ENCODE measurements around the gene CNMD.

The CNMD gene

DNA sequence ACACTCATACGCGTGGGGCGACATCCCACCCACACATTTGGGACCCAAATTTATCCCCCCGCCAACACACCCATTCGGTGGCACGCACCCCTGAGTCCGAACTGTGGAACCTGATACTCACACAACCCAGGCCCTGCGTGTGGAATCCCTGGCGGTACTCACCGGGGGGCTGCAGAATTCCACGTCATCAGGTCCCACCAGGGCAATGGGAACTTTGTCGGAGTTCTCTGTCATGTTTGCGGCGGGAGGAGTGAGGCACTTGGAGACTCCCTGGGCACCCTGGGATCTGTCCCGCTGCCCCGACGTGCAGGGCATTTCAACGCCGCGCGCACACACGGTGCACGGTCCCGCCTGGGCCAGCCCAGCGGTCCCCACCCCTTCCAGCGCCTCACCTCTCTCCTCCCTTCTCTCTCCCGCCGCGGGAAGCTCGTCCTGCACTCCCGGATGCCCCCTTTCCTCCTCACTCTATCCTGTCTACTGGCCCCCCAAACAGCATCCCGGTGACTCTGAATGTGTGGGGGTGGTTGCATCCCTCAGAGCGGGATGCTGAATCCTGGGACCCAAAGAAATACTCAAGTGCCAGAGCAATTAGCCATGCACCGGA lies at the start of gene CNMD:
Gene CNMD, minus strand, starts transcription at position 353 of the 604 bp plus-strand sequence. Its CDS starts 119 bp downstream, at position 234.
- no peak for DNase-seq (ENCODE audit: low spot score)

DNA sequence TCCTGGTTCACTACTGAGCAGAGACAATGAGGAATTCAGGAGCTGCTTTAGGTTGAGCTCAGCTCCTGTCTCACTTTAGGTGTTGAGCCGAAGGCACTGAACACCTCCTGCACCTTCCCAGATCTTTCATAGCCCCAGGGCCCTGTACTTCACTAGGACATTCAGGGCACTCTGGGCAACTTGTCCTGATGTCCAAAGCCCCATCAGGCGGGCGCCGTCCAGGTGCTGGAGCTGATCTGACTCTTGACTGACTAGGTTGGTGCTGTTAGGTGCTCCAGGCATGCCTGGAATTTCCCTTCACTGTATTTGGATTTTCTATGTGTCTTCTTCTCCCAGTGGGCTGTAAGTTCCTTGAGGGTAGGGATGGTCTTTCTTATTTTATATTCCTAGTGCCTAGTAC lies 48.4 kb upstream of the CNMD start:
- DNase-seq (ENCODE audit: low spot score), result no peak

DNA sequence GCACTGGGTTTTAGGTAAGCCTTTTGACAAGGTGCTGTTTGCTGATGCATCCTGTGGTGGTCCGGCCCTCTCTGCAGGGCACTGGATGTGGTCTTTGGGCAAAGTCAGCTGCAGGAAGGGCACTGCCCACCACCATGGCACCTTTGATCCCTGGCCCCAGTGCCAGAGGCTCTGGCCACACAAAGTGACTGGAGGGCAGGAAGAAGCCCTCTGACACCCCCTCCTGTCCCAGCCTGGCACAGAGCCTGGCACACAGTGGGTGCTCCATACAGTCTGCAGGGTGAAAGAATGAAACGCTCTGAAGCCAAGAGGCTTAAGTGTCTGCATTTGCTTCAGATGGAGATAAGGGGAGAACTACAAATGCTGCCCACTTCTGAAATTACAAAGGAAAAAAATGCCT lies 47.6 kb upstream of the CNMD start:
- no peak for DNase-seq (ENCODE audit: low spot score)

- DNase-seq (ENCODE audit: low spot score), result no peak
These were observed 47.1 kb upstream of the CNMD start for GRCh38 chr13:52786766-52787165.

- no peak for DNase-seq (ENCODE audit: low spot score)
These were observed 46.1 kb upstream of the CNMD start for GRCh38 chr13:52785739-52786138.

GRCh38 chr13:52784591-52785340 lies 45.1 kb upstream of the CNMD start:
- no peak for DNase-seq (ENCODE audit: low spot score)

GRCh38 chr13:52783943-52784342 lies 44.3 kb upstream of the CNMD start:
- DNase-seq (ENCODE audit: low spot score), result no peak

GRCh38 chr13:52782471-52783448 lies 43.1 kb upstream of the CNMD start:
- DNase-seq (ENCODE audit: low spot score), result no peak

- DNase-seq (ENCODE audit: low spot score), result no peak
These were observed 41.0 kb upstream of the CNMD start for GRCh38 chr13:52780611-52781010.

DNA sequence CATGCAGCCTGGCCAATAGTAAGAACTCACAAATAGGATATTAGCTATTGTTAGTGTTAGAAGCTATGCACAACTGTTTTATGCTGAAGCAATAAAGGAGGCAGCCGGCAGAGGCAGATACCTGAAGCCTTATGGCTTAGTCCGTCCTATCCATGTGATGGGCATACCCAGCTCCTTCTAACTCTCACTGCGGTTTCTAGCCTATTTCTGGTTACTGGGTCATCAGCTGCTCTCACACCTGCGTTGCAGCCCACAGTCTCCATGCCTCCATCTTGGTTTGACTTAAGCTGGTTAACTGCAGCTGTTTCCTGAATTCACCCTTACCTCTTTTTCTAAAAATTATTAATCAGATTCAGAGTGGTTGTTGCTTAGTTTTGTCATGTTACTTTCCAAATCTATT lies 40.5 kb upstream of the CNMD start:
- DNase-seq (ENCODE audit: low spot score), result no peak

- no peak for DNase-seq (ENCODE audit: low spot score)
These were observed 39.5 kb upstream of the CNMD start for GRCh38 chr13:52779103-52779502.

DNA sequence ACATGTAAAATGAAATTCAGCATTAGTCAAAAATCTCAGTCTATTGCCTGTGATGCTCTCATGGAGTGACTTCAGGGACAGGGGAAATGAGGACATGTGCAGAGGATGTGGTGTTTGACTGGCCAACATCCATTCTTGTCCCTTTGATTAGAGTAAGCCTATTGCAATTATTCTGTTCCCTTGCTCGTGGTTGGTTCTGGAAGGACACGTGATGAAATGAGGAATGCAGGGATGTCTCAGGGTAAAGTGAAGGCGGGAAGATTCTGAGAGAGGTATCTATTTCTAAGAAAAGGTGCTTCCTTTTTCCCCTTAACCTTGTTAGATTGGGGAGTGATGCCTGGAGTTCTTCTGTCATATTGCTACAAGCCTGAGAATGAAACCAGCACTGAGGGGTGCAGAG lies 37.1 kb upstream of the CNMD start:
- DNase-seq (ENCODE audit: low spot score), result no peak

GRCh38 chr13:52775511-52775910 lies 35.9 kb upstream of the CNMD start:
- DNase-seq (ENCODE audit: low spot score), result no peak

DNA sequence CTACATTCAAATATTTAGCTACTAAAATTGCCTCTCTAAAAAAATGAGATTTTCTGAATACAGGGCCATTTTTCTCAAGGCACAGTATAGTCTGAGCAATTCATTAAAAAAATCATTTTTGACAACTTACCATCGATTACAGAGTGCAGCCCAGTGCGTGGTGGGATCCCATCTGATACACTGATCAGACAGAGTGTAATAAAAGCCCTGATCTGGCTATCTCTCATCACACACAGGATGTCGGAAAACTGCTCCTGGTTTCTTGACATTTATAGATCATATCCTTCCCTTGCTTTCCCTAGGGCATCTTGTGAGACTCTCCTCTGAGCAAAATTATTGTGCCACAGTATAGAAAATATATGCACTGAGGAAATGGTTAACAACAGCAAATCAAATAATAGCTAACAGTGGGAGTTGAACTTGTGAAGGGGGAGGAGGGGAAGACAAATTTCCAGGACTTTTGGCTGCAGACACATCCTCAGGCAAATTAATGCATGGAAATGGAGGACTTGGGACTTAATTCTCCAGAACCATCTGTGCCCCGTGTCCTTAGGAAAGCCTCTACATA lies 28.4 kb upstream of the CNMD start:
- no peak for DNase-seq (ENCODE audit: low spot score)

DNA sequence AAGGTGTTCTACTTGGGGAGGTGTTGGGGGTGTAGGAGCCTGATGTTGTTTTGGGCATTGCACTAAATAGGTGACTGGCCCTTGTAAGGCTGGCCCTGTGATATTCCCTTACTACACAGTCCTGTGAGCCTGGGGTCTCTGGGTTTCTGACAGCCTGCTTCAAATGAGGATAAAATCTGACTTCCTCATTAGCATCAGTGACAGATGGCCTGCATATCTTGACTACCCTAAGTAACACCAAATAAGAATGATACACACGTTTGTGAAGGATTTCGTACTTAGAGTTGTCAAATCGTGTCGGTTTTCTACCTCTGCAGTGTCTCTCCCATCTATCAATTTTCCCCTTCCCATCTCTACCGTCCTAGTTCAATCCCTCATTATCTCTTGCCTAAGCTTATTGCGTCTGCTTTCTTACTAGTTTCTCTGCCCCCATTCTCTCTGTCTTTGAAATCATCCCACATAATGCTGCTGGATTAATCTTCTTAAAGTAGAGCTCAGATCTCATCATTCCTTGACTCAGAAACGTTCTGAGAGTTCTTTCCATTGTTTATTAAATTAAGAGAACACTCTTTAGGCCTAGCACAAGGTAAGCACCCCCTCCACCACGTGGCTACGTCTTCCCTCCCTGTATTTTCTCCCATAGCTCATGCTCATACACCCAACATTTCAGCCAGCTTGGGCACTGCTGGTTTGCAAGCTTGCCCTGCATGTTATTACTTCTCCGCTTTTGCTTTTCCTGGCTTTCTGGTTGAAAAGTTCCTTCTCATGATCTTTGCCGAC lies 26.2 kb upstream of the CNMD start:
- no peak for DNase-seq (ENCODE audit: low spot score)

- no peak for DNase-seq (ENCODE audit: low spot score)
These were observed 20.5 kb upstream of the CNMD start for GRCh38 chr13:52760077-52760476.

DNA sequence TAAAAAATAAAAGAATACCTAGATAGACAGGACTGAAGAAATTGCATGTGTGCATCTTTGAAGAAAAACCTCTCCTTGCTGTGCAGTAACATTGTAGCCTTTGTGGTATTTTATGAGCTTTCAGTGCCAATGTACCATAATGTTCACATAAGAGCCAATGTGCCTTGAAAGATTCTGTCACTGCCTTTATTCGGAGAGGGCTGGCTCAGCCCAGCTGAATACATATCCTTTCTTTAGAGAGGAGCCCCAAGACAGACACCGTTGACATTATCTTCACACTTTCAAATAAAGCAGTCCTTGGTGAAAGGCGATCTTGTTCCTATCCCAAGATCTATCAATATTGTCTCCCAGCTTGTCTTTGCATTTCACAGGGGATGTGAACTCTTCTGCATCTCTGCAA lies 18.5 kb upstream of the CNMD start:
- no peak for DNase-seq (ENCODE audit: low spot score)

DNA sequence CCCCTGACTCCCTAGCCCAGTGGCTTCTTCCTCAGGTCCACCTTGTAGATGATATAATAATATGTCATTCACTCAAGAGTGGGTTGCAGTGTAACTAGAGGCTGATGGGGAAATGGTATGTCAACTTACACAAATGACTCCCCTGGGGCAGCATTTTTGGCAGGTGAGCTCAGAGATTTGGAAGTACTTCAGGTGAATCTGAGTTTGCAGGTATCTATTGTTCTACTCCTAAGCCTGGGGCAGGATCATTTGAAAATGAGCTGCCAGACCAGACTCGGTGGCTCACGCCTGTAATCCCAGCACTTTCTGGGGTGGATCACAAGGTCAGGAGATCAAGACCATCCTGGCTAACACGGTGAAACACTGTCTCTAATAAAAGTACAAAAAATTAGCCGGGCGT lies 11.6 kb upstream of the CNMD start:
- no peak for DNase-seq (ENCODE audit: low spot score)

DNA sequence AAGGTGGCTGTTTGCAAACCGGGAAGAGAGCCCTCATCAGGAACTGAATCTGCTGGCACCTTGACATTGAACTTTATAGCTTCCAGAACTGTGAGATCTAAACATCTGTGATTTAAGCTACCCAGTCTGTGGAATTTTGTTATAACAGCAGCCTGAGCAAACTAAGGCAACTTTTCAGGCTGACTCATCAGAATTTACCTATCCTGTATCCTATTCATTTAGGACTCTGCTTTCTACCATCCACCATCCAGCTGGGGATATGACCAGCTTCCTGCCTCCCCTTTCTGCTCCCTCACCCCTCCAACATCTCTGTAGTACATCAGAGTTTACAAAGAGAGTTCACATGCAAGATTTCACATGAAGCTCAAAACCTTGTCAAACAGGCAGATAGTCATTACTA lies 11.1 kb upstream of the CNMD start:
- no peak for DNase-seq (ENCODE audit: low spot score)

GRCh38 chr13:52749419-52749818 lies 9.8 kb upstream of the CNMD start:
- no peak for DNase-seq (ENCODE audit: low spot score)

DNA sequence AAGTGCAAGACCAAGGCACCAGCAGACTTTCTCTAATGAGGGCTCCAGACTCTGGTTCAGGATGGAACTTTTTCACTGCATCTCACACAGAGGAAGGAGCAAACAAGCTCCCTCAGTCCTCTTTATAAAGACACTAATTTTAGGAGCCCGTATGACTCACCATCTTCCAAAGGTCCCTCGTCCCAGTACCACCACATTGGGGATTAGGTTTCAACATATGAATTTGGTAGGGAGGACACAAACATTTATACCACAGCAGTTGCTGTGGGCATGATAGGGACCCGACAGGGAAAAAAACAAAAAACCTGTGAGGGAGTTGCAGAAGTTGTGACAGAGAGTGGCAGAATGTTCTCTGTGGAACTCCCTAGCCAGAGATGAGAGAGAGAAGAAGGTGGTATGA lies 6.5 kb upstream of the CNMD start:
- no peak for DNase-seq (ENCODE audit: low spot score)
